GM12864 (cell line): ENCODE measurements around the gene FOXD4.
"Not testable (repeated sequence)": the region's sequence is repeated elsewhere in the genome, so short reads cannot be mapped to it uniquely, and the experiment has no call there.

Experiments used
- DNase-seq: peaks from one replicate; pipeline ENCODE4 v3.0.0-alpha.2; 2011; ENCODE audit warnings: low read depth
- H3K4me3 ChIP-seq: 2 replicates; pipeline ENCODE4 v1.5.1; 2011; ENCODE audit warnings: mild to moderate bottlenecking, low read depth, low read length, control low read depth

FOXD4 gene

DNA sequence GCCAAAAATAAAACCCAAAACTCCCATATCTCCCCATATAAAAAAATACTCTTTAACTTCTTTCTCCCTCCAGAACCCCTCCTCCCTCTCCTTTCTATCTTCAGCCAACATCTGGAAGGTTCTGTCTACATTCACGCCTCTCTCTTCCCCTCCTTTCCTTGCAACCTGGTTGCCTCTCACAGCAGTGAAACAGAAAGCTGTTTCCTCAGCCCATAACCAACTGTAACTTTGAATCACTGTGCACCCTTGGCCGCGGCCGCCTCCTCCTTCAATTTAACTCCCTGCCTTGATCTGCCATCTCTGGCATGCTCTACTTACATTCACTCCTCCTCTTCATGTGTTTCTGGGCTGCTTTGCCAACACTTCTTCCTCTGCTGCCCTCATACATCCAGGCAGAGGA, 23.2 kb downstream of the FOXD4 start:
- not testable (repeated sequence) for DNase-seq, H3K4me3 ChIP-seq

- not testable (repeated sequence) for DNase-seq, H3K4me3 ChIP-seq
These were observed 23.9 kb downstream of the FOXD4 start for GRCh38 chr9:94323-94722.

DNA sequence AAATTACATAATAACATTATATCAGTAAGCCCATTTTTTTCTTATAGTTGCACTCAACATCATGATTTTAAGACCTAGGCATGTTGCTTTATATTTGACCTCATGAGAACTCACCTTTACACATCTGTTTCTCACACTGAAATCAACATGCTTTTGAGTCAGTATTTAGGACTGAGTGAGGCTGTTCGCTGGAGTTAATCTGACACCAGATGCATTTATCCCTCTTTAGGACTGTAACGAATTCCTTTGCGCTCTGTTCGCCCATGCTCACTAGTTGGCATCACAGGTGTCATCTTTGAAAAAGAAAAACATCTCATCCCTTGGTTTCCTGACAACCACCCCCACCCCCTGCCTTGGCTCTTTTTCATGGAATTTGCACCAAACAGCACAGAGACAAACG, 24.3 kb downstream of the FOXD4 start:
- H3K4me3 ChIP-seq, DNase-seq: not testable (repeated sequence)

- not testable (repeated sequence) for H3K4me3 ChIP-seq, DNase-seq
These were observed 27.4 kb downstream of the FOXD4 start for GRCh38 chr9:90851-91250.

DNA sequence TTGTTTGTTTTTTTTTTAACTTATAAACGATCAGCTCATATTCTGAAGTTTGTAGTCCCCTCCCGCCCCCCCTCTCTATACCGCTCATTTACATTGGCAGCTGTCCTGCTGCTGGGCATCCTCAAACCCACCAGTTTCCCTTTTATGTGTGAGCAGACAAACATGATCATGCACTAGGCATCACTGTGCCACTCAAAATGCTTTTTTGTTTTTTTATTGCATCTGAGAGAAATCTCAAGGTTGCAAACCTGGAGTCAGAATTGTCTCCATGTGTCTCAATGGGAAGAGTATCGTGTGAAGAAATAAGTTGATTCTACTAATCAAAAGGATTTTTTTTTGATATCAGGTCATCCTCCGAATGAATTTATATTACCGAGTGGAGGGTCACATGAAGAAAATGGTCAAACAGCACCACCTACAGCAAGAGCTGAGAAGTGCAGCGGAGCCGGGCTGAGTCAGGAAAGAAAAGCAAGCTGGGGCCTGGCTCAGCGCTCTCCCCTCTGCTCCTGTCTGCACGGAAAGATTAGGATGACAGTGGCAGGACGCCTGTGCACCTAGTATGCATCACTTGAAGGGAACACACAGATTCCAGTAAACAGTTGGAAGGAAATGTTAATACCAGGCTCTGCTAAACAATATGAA, 29.7 kb downstream of the FOXD4 start:
- not testable (repeated sequence) for DNase-seq, H3K4me3 ChIP-seq

GRCh38 chr9:87860-88259, 30.4 kb downstream of the FOXD4 start:
- H3K4me3 ChIP-seq, DNase-seq: not testable (repeated sequence)

DNA sequence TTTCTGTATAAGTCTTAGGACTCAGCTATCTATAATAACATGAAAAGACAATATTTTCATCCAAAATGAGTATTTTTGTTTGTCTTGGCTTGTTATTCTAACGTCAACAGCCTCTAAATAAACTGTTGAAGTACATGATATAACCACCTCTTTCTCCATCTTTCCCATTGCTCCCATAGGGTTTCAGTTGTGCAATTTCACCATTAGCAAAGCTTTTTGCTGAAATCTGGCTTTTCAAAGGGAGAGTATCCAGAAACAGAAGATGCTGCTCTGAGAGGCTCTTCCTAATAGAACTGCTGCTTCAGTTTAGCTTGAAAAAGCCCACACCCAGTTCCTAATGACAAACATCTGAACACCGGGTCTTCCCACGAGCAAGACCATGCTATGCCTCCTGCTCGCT, 31.1 kb downstream of the FOXD4 start:
- H3K4me3 ChIP-seq, DNase-seq: not testable (repeated sequence)

DNA sequence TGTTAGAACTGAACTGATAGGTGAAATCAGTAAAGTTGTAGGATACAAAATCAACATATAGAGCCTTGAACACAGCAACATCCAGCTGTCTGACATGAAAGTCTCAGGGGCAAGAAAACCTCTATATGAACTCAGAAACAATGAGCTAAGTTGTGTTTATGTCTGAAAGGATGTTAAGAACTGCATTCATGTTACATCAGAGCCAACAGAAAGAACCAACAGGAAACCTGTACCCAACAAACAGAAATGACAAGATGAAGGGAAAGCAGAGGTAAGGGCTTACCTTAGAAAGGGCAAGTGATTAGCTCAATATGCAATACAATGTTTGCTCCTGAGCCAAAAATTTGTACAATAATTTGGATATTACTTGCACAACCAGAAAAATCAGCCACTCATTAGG, 31.5 kb downstream of the FOXD4 start:
- not testable (repeated sequence) for H3K4me3 ChIP-seq, DNase-seq

DNA sequence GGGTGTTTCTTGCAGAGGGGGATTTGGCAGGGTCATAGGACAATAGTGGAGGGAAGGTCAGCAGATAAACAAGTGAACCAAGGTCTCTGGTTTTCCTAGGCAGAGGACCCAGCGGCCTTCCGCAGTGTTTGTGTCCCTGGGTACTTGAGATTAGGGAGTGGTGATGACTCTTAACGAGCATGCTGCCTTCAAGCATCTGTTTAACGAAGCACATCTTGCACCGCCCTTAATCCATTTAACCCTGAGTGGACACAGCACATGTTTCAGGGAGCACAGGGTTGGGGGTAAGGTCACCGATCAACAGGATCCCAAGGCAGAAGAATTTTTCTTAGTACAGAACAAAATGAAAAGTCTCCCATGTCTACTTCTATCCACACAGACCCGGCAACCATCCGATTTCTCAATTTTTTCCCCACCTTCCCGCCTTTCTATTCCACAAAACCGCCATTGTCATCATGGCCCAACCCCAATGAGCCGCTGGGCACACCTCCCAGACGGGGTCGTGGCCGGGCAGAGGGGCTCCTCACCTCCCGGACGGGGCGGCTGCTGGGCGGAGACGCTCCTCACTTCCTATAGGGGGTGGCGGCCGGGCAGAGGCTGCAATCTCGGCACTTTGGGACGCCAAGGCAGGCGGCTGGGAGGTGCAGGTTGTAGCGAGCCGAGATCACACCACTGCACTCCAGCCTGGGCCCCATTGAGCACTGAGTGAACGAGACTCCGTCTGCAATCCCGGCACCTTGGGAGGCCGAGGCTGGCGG, 35.1 kb downstream of the FOXD4 start:
- not testable (repeated sequence) for DNase-seq, H3K4me3 ChIP-seq

DNA sequence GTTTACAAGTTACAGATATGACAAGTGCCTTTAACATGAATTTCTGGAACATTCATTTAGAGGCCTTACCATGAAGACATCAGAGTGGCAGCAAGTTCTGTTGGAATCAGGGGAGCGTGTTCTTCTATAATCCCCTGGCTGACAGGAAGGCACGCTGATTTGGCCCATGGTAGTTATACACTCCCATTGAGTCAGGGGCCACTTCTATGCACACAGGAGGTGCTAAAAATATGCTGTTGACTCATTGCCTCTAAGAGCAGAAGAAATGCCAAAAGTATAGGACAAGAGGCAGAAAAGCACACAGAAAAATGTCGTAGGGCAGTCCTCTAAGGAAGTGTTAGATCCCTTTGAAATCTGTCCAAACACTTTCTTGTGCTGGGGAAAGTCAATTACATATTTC, 39.9 kb downstream of the FOXD4 start:
- H3K4me3 ChIP-seq, DNase-seq: not testable (repeated sequence)

GRCh38 chr9:76389-76788, 41.8 kb downstream of the FOXD4 start:
- not testable (repeated sequence) for H3K4me3 ChIP-seq, DNase-seq

- DNase-seq, H3K4me3 ChIP-seq: not testable (repeated sequence)
These were observed 44.2 kb downstream of the FOXD4 start for GRCh38 chr9:73900-74525.

DNA sequence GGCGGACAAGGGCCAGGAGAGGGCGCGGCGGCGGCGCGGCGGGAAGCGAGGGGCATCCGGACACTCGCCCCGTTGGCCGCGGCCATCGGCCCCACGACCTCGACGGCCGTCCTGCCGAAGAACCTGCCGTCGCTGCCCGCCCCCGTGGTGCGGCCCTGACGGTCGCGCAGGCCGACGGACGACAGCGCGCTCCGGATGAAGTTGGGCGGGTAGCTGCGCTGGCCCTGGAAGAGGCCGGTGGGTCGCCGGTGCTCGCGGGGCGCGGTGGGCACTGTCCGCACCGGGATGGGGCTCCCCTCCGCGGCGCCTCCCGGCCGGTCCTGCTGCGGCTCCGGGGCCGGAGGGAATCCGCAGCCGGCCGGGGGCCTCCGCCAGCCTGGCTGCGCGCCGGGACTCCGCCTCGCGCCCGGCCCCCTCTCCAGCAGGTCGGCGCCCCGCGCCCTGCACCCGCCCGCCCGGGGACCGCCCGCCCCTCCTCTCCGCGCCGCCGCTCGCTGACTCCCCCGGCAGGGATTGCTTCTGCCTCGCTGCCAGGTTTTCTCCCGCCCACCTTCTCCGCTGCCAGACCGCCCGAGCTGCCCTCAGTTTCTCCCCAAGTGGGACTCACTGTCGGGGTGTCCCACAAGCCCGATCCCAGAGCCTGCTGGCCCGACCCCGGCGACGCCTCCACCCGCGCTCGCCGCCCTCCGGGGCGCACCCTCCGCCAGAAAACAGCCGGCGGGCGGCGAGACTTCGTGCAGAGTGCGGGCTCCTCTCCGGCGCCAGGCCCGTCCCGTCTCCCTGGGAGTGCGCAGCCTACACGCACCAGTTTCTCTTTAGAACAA, 44.9 kb downstream of the FOXD4 start:
- H3K4me3 ChIP-seq, DNase-seq: not testable (repeated sequence)
